NB4 (cell line): ENCODE results near the gene DUSP28.

ENCODE experiments used
- MYC ChIP-seq: IDR thresholded peaks from 2 replicates; pipeline ENCODE4 v1.6.1; 2011; ENCODE audit warnings: low read depth, low read length
- POLR2A ChIP-seq: IDR thresholded peaks from 2 replicates; pipeline ENCODE4 v1.6.1; 2011; ENCODE audit warnings: mild to moderate bottlenecking; ENCODE audit not compliant: insufficient read length; ENCODE audit errors: extremely low read depth

DNA sequence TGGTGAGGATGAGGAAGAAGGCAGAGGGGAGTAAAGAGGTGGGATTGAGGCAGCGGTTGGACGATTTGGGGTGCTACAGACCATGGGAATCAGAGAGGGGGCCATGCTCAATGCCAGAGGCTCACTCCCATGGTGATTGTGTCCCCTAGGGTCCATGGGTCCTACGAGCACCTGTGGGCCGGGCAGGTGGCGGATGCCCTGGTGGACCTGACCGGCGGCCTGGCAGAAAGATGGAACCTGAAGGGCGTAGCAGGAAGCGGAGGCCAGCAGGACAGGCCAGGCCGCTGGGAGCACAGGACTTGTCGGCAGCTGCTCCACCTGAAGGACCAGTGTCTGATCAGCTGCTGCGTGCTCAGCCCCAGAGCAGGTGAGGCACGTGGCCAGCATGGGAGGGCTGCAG, 31.6 kb downstream of the DUSP28 start:
- TF ChIP-seq POLR2A (no peak), MYC (no peak)
